Cerebellar nuclear complex (tissue), 1 donor: ENCODE measurements around the gene IPO13.
A peak's percentile ranks its signal among the peaks of the same experiment; 100 is the strongest.

ENCODE experiments used
- DNase-seq, 2 experiments: peaks; one replicate each; lab custom pipeline; 2025; lab: John Stamatoyannopoulos, UW

IPO13 gene, protein sequence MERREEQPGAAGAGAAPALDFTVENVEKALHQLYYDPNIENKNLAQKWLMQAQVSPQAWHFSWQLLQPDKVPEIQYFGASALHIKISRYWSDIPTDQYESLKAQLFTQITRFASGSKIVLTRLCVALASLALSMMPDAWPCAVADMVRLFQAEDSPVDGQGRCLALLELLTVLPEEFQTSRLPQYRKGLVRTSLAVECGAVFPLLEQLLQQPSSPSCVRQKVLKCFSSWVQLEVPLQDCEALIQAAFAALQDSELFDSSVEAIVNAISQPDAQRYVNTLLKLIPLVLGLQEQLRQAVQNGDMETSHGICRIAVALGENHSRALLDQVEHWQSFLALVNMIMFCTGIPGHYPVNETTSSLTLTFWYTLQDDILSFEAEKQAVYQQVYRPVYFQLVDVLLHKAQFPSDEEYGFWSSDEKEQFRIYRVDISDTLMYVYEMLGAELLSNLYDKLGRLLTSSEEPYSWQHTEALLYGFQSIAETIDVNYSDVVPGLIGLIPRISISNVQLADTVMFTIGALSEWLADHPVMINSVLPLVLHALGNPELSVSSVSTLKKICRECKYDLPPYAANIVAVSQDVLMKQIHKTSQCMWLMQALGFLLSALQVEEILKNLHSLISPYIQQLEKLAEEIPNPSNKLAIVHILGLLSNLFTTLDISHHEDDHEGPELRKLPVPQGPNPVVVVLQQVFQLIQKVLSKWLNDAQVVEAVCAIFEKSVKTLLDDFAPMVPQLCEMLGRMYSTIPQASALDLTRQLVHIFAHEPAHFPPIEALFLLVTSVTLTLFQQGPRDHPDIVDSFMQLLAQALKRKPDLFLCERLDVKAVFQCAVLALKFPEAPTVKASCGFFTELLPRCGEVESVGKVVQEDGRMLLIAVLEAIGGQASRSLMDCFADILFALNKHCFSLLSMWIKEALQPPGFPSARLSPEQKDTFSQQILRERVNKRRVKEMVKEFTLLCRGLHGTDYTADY

GRCh38 chr1:43946236-43947060, at the start of gene IPO13:
IPO13 (plus strand) TSS chr1:43946950; CDS start chr1:43947601, 651 bp downstream.
- DNase-seq = peak; percentile 52 to 82

DNA sequence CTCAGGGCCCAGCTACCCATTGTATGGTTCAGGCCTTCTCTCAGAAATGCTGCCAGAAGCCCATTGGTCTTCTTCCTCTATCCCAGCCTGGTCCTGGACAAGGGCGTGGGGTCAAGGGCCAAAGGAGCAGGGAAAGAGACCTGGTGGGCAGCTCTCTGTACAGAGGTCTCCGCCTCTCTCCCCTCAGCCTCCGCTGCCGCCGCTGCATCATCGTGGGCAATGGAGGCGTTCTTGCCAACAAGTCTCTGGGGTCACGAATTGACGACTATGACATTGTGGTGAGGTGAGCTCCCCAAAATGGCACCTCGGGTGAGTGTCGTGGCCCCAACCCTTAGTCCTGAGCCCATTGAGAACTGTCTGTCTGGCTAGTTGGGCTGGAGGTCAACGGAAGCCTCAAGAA, 47.8 kb upstream of the IPO13 start:
- DNase-seq = no peak

- DNase-seq = no peak
These were observed 46.4 kb upstream of the IPO13 start for GRCh38 chr1:43900386-43900785.

- DNase-seq = no peak
These were observed 45.4 kb upstream of the IPO13 start for GRCh38 chr1:43901196-43901961.

DNA sequence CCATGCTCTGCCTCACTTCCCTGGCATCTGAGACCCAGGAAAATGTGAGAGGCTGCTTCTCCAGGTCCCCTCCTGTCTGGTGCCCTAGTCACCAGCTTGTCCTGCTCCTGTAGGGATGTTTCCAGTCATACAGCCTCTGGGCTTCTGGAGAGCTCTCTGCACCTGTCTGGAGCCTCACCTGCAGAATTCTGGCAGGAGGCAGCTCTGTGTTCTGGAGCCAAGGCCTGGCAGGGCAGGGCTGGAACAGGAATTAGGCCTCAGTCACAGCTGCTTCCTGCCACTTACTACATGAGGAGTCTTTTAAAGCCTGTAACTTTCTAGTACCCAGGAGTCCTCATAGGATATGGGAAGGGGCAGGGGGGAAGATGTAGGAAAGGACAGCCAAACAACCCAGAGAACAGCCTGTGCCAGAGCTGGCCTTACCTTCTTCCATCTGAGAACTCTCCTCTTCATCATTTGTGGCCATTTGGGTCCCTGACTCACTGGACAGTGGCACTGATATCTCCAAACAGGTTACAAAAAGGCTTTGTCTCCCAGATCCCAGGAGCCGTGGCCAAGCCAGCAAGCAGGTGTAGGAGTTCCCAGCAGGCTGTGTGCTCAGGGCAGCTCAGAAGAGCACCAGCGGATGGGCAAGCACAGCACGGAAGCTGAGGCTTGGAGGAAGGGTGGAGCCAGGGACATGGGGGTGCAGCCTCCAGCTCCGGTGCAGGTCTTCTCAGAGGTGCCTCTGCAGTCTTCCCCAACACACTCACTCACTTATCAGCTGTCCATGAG, 44.5 kb upstream of the IPO13 start:
- DNase-seq = no peak

GRCh38 chr1:43904660-43905551, 41.8 kb upstream of the IPO13 start:
- DNase-seq = no peak

DNA sequence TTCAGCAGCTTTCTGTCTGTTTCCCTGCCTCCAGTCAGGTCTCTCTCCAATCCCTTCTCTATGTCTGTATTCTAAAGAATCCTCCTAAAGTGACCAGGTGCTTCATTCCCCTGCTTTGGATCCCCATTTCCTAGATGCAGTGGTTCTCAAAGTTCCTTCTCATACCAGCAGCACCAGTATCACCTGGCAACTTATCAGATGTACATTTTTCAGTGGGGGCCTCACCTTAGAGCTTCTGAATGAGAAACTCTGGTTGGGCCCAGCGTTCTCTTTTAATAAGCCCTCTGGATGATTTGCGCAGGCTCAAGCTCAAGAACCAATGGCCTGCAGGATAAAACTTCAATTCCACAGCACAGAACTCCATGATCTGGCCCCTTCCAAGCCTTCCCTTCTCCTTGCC, 38.5 kb upstream of the IPO13 start:
- DNase-seq = no peak

- no peak for DNase-seq
These were observed 37.9 kb upstream of the IPO13 start for GRCh38 chr1:43908858-43909257.

GRCh38 chr1:43910343-43910742, 36.4 kb upstream of the IPO13 start:
- DNase-seq = no peak

GRCh38 chr1:43912607-43913006, 34.1 kb upstream of the IPO13 start:
- DNase-seq = no peak

- DNase-seq = no peak
These were observed 33.7 kb upstream of the IPO13 start for GRCh38 chr1:43913051-43913501.

GRCh38 chr1:43913666-43914360, 32.9 kb upstream of the IPO13 start:
- no peak for DNase-seq

DNA sequence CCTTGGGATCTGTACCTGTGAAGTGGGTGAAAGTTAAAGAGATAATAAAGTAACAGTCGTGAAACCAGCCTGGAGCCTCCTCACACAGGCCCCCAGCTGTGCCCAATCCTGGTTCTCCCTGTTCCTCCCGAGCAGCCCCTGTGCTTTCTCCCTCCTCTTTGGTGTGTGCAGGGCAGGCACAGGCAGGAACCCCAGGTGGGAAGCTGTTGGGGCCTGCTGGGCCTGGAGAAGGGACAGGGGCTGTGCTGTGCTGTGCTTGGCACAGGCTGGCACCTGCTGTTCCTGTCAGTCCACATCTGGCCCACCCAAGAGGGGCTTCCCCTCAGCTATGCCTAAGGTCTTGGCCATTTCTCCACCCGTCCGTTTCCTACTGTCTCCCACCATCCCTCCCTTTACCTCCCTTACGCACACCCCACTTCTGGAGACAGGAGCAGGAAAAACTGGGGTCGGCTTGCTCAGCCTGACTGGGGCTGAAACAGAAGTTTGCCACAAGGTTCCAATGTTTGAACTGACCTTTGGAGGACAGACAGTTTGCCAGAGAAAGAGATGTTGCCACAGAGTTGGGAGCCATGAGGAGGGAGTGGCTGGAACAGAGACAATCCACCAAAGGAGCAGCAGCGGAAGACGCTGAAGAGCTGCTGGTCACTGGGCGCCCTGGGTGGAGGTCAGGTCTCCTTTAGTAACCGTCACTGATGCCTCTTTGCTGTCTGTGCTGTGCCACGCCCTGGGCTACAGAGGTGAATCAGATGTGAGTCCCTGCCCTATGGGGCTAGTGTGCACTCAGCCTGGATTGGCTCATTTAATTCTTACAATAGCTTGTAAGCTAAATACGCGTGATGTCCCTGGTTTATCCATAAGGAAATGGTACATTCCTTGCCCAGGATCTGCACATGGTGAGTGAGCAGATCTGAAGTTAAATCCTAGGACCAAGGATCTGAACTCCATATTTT, 31.9 kb upstream of the IPO13 start:
- no peak for DNase-seq

DNA sequence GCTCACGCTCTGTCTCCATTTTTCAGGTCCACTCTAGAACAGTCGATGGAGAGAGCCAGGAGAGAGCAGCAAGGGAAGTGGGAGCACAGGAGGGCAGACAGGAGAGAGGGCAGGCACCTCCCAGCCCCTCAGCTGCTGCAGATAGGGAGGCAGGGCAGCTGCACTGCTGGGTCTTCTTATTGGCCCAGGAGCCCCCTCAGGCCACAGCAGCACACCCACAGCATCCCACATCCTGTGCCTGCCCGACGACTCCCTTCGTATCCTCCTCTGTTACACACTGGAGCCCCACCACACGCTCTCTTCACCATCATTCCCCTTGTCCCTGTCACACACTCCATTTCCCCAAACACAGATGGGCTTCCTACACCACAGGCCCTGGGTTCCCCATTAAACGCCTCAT, 26.8 kb upstream of the IPO13 start:
- no peak for DNase-seq

DNA sequence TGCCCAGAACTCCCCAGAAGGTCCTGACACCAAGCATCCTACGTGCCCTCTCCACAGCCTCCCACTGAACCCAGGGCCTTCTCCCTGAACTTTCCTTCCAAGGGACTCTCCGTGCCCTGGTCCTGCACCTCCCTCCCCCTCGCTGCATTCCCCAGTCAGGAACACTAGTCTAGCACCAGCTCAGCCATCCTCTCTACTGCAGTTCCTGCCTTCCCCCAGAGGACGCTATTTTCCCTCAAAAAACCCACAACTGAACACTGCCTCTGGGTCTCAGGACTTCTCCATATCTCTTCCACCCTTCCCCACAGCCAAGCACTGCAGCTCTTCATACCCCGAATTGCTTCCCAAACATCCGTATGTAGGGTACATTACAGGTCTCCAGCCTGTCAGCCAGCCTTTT, 25.7 kb upstream of the IPO13 start:
- DNase-seq = no peak

DNA sequence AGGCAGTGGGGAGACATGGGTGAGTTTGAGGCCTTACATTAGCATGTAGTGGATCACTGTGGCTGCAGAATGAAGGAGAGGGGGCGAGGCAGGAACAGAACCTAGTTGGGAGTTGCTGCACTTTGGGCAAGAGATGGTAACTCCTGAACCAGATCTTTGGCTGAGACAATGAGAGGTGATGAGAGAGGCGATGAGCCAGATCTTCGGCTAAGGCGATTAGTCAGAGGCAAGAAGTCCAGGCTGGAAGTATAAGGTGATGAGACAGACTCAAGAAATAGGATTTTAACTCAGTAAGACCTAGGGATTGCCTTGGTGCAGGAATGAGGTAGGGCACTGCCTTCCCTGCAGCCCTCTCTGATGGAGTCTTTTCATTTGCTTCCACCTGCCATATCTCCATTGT, 22.2 kb upstream of the IPO13 start:
- DNase-seq = no peak

- DNase-seq = no peak
These were observed 20.9 kb upstream of the IPO13 start for GRCh38 chr1:43925846-43926245.
